H54 (cell line): Measurements from ENCODE around the gene TUBGCP5.
"Not testable (repeated sequence)": the region's sequence is repeated elsewhere in the genome, so short reads cannot be mapped to it uniquely, and the experiment has no call there.

Experiments used
- DNase-seq: peaks from one replicate; pipeline ENCODE4 v3.0.0; 2011; ENCODE audit warnings: low spot score, mixed read lengths; ENCODE audit not compliant: insufficient read length
- FAIRE-seq: peaks from 3 replicates; lab custom pipeline; 2011; peaks lifted over from hg19 to GRCh38; lab: Jason Lieb, UNC
- POLR2A ChIP-seq: IDR thresholded peaks from 2 replicates; pipeline ENCODE4 v1.6.1; 2011; ENCODE audit warnings: low read depth, mild to moderate bottlenecking, low read length

Gene TUBGCP5

DNA sequence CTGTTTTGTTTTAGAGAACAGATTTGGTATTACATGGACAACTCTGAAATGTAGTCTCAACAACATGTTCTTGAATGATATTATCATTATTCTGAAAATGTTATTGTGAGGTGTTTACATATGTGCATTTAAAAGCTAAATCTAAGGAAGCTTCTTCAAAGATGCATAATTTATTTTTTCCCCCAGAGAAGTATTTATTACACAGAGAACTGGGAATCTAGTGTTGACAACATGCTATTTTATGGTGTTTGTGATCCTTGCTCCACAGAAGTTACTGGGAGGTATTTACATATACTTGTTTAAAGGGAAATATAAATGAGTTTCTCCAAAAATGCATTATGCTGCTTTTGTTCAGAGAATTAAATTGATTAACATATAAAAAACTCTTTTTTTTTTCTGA, 18.3 kb upstream of the TUBGCP5 start:
- no peak for TF ChIP-seq POLR2A
- no peak for FAIRE-seq
- no peak for DNase-seq

DNA sequence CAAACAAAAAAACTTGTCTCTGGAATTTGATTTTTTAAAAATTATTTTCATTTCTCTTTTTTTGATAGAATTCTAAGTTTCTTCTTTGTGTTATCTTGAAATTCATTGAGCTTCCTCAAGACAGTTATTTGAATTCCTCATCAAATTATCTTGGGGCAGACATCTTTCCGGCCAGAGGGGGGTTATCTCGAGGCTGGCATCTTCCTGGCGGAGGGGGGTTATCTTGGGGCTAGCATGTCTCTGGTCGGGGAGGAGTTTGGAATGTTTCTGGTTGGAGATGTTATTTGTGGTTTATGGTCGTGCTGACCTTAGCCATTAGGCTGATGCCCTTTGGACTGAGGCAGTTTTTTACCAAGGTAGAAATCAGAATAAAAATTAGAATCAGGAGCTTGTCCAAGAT, 15.9 kb upstream of the TUBGCP5 start:
- DNase-seq, result no peak
- FAIRE-seq, result no peak
- no peak for TF ChIP-seq POLR2A

GRCh38 chr15:23052522-23052921, 13.2 kb upstream of the TUBGCP5 start:
- DNase-seq, result no peak
- no peak for FAIRE-seq
- no peak for TF ChIP-seq POLR2A

GRCh38 chr15:23050708-23051107, 11.3 kb upstream of the TUBGCP5 start:
- no peak for TF ChIP-seq POLR2A
- no peak for FAIRE-seq

DNA sequence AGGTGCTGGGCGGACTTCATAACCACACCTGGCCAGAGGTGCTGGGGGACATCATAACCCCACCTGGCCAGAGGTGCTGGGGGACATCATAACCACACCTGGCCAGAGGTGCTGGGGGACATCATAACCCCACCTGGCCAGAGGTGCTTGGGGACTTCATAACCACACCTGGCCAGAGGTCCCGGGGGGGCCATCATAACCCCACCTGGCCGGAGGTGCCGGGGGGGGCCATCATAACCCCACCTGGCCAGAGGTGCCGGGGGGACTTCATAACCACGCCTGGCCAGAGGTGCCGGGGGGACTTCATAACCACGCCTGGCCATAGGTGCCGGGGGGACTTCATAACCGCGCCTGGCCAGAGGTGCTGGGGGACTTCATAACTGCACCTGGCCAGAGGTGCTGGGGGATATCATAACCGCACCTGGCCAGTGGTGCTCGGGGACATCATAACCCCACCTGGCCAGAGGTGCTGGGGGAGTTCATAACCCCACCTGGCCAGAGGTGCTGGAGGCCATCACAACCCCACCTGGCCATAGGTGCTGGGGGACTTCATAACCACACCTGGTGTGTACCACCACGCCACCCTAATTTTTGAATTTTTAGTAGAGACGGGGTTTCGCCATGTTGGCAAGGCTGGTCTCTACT, 10.7 kb upstream of the TUBGCP5 start:
- FAIRE-seq, result no peak
- no peak for DNase-seq
- TF ChIP-seq POLR2A, result no peak

More at GRCh38 chr15:23050708-23051107, 11.3 kb upstream of the TUBGCP5 start:
- DNase-seq, result no peak

GRCh38 chr15:23048572-23049282, 9.4 kb upstream of the TUBGCP5 start:
- FAIRE-seq, DNase-seq: not testable (repeated sequence)

GRCh38 chr15:23043987-23044386, 4.6 kb upstream of the TUBGCP5 start:
- not testable (repeated sequence) for FAIRE-seq, DNase-seq

- DNase-seq, FAIRE-seq: not testable (repeated sequence)
Measured at GRCh38 chr15:23043535-23043934, 4.2 kb upstream of the TUBGCP5 start.

- FAIRE-seq, DNase-seq: not testable (repeated sequence)
Measured at GRCh38 chr15:23041736-23042135, 2.4 kb upstream of the TUBGCP5 start.

GRCh38 chr15:23039917-23040281, 530 bp upstream of the TUBGCP5 start:
- peak; percentile 32 for DNase-seq
- no peak for FAIRE-seq
- TF ChIP-seq POLR2A, result no peak

DNA sequence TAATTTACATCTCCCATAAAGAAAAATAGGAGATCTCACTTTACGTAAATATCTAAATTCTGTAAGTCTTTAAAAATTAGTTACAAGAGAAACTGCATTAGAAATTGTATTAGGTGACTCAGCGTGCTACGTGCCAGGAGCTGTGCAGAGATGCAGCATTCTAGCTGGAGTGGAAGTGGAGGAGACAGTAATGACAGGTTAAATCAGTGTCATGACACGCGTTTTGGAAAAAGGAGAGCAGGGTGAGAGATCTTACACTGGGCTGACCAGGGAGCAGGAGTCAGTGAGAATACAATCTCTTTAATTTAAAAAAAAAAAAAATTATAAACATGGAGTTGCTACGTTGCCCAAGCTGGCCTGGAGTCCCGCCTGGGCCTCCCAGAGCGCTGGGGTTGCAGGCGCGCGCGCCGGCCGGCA, 635 bp downstream of the TUBGCP5 start:
- FAIRE-seq, result no peak
- DNase-seq, result peak; percentile 51
- no peak for TF ChIP-seq POLR2A

DNA sequence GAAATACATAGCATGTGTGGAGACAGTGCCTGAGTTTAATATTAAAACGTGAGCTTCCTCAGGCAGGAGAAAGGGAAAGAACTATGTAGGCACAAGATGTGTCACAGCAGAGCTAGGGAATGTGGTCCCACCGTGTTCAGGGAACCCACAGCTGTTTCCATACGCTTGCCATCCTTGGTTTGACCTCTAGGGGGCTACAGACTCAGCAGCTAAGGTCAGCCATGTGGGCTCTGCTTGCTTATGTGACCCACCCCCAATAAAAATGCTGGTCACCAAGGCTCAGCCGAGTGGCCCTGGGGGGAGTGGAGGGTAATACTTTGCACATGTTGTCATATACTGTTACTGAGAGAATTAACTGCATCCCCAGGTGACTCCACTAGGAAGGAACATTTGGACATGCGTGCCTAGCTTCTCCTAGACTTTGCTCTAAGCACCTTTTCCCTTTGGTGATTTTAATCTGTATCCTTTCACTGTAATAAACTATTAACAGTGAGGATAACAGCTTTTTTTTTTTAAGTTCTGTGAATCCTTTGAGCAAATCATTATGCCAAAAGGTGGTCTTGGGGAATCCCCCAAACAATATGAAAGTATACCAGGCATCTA, 3.3 kb downstream of the TUBGCP5 start:
- DNase-seq (peak; percentile 63), FAIRE-seq (no peak)
- TF ChIP-seq POLR2A, result no peak

DNA sequence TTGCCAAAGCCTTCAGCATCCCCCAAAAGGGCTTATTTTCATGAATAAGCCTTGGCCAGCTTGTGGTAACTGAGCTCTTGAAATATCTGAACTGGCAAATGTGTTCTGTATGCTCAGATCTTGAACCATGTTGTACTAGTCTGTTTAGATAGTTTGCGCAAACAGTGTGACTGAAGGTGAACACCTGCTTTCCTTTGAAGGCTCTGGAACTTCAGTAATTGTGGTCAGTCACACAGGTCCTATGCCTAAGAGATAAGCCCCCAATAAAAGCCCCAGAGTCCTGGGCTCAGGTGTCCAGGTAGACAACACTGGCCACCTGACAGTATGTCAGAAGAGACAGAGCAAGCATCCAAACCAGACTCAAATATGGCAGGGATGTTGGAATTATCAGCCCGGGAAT, 5.4 kb downstream of the TUBGCP5 start:
- no peak for TF ChIP-seq POLR2A
- no peak for FAIRE-seq

GRCh38 chr15:23026218-23026617, 13.2 kb downstream of the TUBGCP5 start:
- no peak for DNase-seq
- FAIRE-seq, result no peak
- TF ChIP-seq POLR2A, result no peak

More for the DNA sequence above, 5.4 kb downstream of the TUBGCP5 start:
- no peak for DNase-seq

GRCh38 chr15:23022156-23022555, 17.2 kb downstream of the TUBGCP5 start:
- TF ChIP-seq POLR2A, result no peak
- DNase-seq (no peak), FAIRE-seq (no peak)
